Activated CD4-positive, alpha-beta T cell treated with anti-CD3 and anti-CD28 coated beads, Interleukin-2, amount 10 ng/mL, durations not matched to agents 7 days and 5 days (primary cell): Measurements from ENCODE around the gene RBBP8. TPM values are rescaled to one million over a fixed set of nuclear protein-coding genes. Genes with fewer than 3 reads are reported as not detected.
A peak's percentile ranks its signal among the peaks of the same experiment; 100 is the strongest.

Experiments
- CTCF ChIA-PET: fragments of 350-600 bp; sonication (Branson Sonifier 250); formaldehyde crosslinking; loops from one replicate; lab custom pipeline; 2021; ENCODE audit warnings: antibody characterized with exemption; lab: Charles Lee
- POLR2A ChIA-PET: fragments of 350-600 bp; sonication (Branson Sonifier 250); formaldehyde crosslinking; loops from one replicate; lab custom pipeline; 2021; ENCODE audit warnings: antibody characterized with exemption; lab: Charles Lee
- DNase-seq: peaks from one replicate; pipeline ENCODE4 v3.0.0-alpha.2; 2020
- H3K27ac Mint-ChIP-seq: one replicate; pipeline ENCODE4 v1.8.0; 2021; ENCODE audit warnings: mild to moderate bottlenecking, moderate library complexity, mixed read lengths
- H3K27me3 Mint-ChIP-seq: one replicate; pipeline ENCODE4 v1.8.0; 2021; ENCODE audit warnings: mixed read lengths
- H3K36me3 Mint-ChIP-seq: one replicate; pipeline ENCODE4 v1.8.0; 2021; ENCODE audit warnings: low read depth, mixed read lengths
- H3K4me1 Mint-ChIP-seq: one replicate; pipeline ENCODE4 v1.8.0; 2021; ENCODE audit warnings: mixed read lengths
- H3K4me3 Mint-ChIP-seq: one replicate; pipeline ENCODE4 v1.8.0; 2021; ENCODE audit warnings: mild to moderate bottlenecking, moderate library complexity, mixed read lengths
- H3K9me3 Mint-ChIP-seq: one replicate; pipeline ENCODE4 v1.8.0; 2021; ENCODE audit warnings: mixed read lengths
- total RNA-seq, 2 experiments: library from RNA; stranded (reverse); gene quantifications; one replicate each; pipeline ENCODE4 v1.2.3, GENCODE V29; 2021

The RBBP8 gene
- total RNA-seq, 2 experiments from 2014 or later: 63.3 to 66.2 TPM

DNA sequence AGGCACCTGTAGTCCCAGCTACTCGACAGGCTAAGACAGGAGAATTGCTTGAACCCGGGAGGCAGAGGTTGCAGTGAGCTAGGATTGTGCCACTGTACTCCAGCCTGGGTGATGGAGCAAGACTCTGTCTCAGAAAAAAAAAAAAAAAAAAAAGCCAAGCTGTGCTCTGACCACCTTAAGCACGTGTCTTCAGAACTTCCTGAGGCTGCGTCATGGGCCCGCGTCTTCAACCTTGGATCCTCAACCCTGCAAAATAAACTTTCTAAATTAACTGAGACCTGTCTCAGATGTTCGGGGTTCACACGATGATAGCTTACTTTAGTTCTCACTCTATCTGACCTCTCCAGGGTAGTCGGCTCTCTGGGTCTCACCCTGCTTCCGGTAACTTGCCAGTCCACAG is 136.4 kb downstream of the RBBP8 start:
- Mint-ChIP-seq H3K4me3 (no peak overlapping the region), H3K27ac (peak overlapping the region; percentile 79), H3K4me1 (peaks cover 69% of the 10 kb centered on the region), H3K9me3 (peaks cover 10% of the 10 kb centered on the region), H3K36me3 (peaks cover 18% of the 10 kb centered on the region), H3K27me3 (no peaks in the 10 kb centered on the region)
- ChIA-PET CTCF (interaction anchor here (0.6 to 1.0 kb wide), 2 partner anchors 15 to 20 kb away, joined by 3 read pairs; no protein-coding TSS in a partner anchor), POLR2A (no interaction called here)
- DNase-seq: peak; percentile 40

DNA sequence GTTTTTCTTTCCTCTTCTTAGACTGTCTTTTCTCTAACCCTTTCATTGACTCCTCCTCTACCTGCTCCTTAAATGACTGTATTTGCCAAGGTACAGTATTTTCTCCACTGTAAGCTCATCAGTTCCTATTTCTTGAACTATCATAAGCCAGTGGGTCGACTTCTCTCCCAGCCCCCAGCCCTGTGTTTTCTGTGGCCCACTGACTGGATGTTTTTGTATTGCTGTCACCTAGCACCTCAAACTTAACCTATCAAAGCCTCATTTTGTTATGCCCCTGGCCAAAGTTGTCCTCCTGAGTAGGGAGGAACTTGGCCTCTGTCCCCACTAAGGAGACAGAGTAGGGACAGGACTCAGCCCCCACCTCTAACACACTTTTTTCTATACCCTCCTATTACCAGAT is 136.8 kb downstream of the RBBP8 start:
- CTCF ChIA-PET: interaction anchor here (0.6 to 1.0 kb wide), 2 partner anchors 15 to 20 kb away, joined by 3 read pairs; no protein-coding TSS in a partner anchor
- no peak overlapping the region for H3K4me3 Mint-ChIP-seq
- POLR2A ChIA-PET: no interaction called here

DNA sequence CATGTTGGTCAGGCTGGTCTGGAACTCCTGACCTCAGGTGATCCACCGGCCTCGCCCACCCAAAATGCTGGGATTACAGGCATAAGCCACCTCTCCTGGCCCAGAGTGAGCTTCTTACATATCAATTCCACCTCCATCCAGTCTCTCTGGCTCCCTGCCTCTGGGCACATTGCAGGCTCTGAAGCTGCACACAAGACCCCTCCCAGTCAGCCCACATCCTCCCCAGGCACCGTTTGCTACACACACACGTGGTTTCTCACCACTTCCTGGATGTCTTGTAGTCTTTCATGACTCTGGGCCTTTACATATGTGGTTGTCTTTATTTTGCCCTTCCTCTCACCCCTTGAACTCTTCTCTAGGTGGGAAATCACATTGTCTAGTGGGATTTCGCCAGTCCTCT is 138.2 kb downstream of the RBBP8 start:
- ChIA-PET CTCF (interaction anchor here (0.6 to 1.2 kb wide), 4 partner anchors 14 to 378 kb away, joined by 3 to 5 read pairs (median 4); no protein-coding TSS in a partner anchor), POLR2A (interaction anchor here (0.6 kb wide), 1 partner anchor 8 kb away, joined by 4 read pairs; no protein-coding TSS in a partner anchor)

More for the DNA sequence above, 136.8 kb downstream of the RBBP8 start:
- Mint-ChIP-seq H3K27ac (peak overlapping the region; percentile 79), H3K9me3 (peaks cover 10% of the 10 kb centered on the region), H3K4me1 (peaks cover 69% of the 10 kb centered on the region), H3K36me3 (peaks cover 18% of the 10 kb centered on the region), H3K27me3 (no peaks in the 10 kb centered on the region)
- no peak for DNase-seq

DNA sequence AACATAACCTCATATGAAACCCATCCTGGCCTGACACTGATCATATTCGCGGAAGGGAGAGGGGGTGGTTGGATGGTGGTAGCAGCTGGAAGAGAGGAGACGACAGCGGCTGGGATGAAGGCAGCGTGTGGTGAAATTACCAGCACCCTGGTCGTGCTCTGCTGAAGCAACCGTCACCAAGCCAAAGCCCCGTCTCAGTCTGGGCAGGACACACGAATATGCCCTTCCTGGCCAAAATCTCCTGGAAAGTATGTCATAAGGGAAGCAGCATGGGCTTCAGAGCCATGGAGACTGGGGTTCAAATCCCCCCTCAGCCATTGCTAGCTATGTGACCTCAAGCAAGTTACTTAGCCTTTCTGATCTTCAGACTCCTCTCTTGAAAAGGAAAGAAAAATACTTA is 139.0 kb downstream of the RBBP8 start:
- H3K27ac Mint-ChIP-seq: peak overlapping the region; percentile 79
- CTCF ChIA-PET: interaction anchor here (0.6 to 1.2 kb wide), 5 partner anchors 11 to 289 kb away, joined by 3 to 4 read pairs (median 3); no protein-coding TSS in a partner anchor
- peaks cover 15% of the 10 kb centered on the region for H3K36me3 Mint-ChIP-seq
- DNase-seq: no peak
- peaks cover 71% of the 10 kb centered on the region for H3K4me1 Mint-ChIP-seq
- POLR2A ChIA-PET: no interaction called here
- no peaks in the 10 kb centered on the region for H3K27me3 Mint-ChIP-seq
- H3K9me3 Mint-ChIP-seq: peaks cover 7% of the 10 kb centered on the region
- H3K4me3 Mint-ChIP-seq: no peak overlapping the region

More for the DNA sequence above, 138.2 kb downstream of the RBBP8 start:
- no peaks in the 10 kb centered on the region for H3K27me3 Mint-ChIP-seq
- peaks cover 18% of the 10 kb centered on the region for H3K36me3 Mint-ChIP-seq
- H3K9me3 Mint-ChIP-seq: peaks cover 7% of the 10 kb centered on the region
- peak overlapping the region; percentile 45 for H3K4me3 Mint-ChIP-seq
- peak; percentile 94 for DNase-seq
- H3K4me1 Mint-ChIP-seq: peaks cover 70% of the 10 kb centered on the region
- peak overlapping the region; percentile 79 for H3K27ac Mint-ChIP-seq

DNA sequence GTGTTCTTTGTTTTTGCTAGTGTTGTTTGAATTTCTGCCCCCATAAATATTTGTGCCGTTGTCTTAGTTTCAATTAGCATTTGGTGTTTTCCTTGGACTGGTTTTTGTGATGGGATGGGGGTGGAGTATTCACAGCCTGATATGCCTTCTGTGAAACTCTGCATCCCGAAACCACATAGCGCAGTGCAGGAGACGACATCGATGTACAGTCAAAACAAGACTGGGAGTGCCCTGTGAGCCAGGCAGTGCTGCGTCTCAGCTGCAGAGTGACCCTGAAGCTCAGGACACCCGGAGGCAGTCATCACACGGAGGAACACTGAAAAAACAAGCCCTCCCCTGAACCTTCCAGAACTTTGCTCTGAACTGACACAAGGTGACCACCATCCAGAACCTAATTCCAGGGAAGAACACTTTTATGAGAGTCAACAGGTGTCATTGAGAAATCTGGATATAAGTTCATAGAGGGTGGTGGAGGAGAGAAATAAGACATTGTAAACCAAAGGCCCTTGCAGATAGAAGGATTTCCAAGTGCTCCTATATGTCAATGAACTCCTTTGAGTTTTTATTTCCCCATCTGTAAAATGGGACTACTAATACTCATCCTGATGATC is 141.0 kb downstream of the RBBP8 start:
- POLR2A ChIA-PET: no interaction called here
- CTCF ChIA-PET: interaction anchor here (1.1 to 1.5 kb wide), 3 partner anchors 8 to 61 kb away, joined by 3 read pairs; partner anchors contain the start of gene CABLES1
- peaks cover 6% of the 10 kb centered on the region for H3K36me3 Mint-ChIP-seq
- H3K4me3 Mint-ChIP-seq: no peak overlapping the region
- no peaks in the 10 kb centered on the region for H3K27me3 Mint-ChIP-seq
- H3K4me1 Mint-ChIP-seq: peaks cover 75% of the 10 kb centered on the region
- H3K9me3 Mint-ChIP-seq: no peaks in the 10 kb centered on the region
- no peak for DNase-seq
- H3K27ac Mint-ChIP-seq: no peak overlapping the region

Other genes starting within 250 kb of the RBBP8 start
- gene CABLES1, start 202.2 kb downstream of the RBBP8 start, total RNA-seq: 1 to 10 TPM; 1.9 to 2.1 TPM